B cell (primary cell): ENCODE results near the gene ALDH8A1. TPM values are rescaled to one million over a fixed set of nuclear protein-coding genes. Genes with fewer than 3 reads are reported as not detected.

Experiments used
- ATAC-seq: fragments of 200-7000 bp; cut with Tn5 transposase; one replicate; pipeline ENCODE4 v1.10.0; 2021; ENCODE audit warnings: low read depth, mild to moderate bottlenecking, moderate number of reproducible peaks, moderate library complexity
- CTCF ChIA-PET: fragments of 350-600 bp; sonication (Branson Sonifier 250); formaldehyde crosslinking; loops from one replicate; lab custom pipeline; 2021; ENCODE audit warnings: antibody characterized with exemption, inconsistent platforms; lab: Charles Lee
- POLR2A ChIA-PET: fragments of 350-600 bp; sonication (Branson Sonifier 250); formaldehyde crosslinking; loops from one replicate; lab custom pipeline; 2021; ENCODE audit warnings: antibody characterized with exemption; lab: Charles Lee
- DNase-seq: peaks from one replicate; pipeline ENCODE4 v3.0.0; 2013
- H2AFZ ChIP-seq: 2 replicates; pipeline ENCODE4 v1.6.1; 2012; ENCODE audit warnings: mild to moderate bottlenecking, low read depth, low read length; ENCODE audit not compliant: insufficient read depth, poor library complexity, severe bottlenecking
- H3K27ac ChIP-seq, 2 donors: 1 replicate in 1 of 2; 2 replicates in 1 of 2; pipeline ENCODE4 v1.5.1; 2012 to 2013; ENCODE audit warnings: low read length in 2 of 2, mild to moderate bottlenecking in 2 of 2, moderate library complexity in 1 of 2
- H3K27me3 ChIP-seq, 4 experiments: fragments of 200-600 bp in 1 of 4; sonication (generic) in 1 of 4; replicated peaks in 1 of 4; 1 replicate in 2 of 4; 2 replicates in 2 of 4; pipeline versions ENCODE4 v1.6.1 to v1.7.0; 2013 to 2016; ENCODE audit warnings: low read length in 3 of 4, mild to moderate bottlenecking in 2 of 4, mixed read lengths in 1 of 4, moderate library complexity in 1 of 4; ENCODE audit not compliant: insufficient read depth in 4 of 4, control insufficient read depth in 3 of 4; ENCODE audit errors: control extremely low read depth in 1 of 4
- H3K36me3 ChIP-seq, 2 experiments: replicated peaks in 1 of 2; 1 replicate in 1 of 2; 2 replicates in 1 of 2; pipeline versions ENCODE4 v1.6.1 to v1.7.1; 2013; ENCODE audit warnings: low read length in 1 of 2; ENCODE audit not compliant: insufficient read depth in 2 of 2, control insufficient read depth in 1 of 2; ENCODE audit errors: control extremely low read depth in 1 of 2, extremely low read depth in 1 of 2
- H3K4me1 ChIP-seq, 2 donors: fragments of 200-600 bp in 1 of 2; sonication (generic) in 1 of 2; 1 replicate in 1 of 2; 2 replicates in 1 of 2; pipeline versions ENCODE4 v1.5.1 to v1.6.1; 2013 to 2017; ENCODE audit warnings: low read length in 2 of 2; ENCODE audit not compliant: control insufficient read depth in 2 of 2, insufficient read depth in 2 of 2
- H3K4me2 ChIP-seq: replicated peaks from 2 replicates; pipeline ENCODE3; 2012; ENCODE audit warnings: mild to moderate bottlenecking, low read depth, low read length; ENCODE audit not compliant: poor library complexity, severe bottlenecking
- H3K4me3 ChIP-seq, 5 experiments: fragments of 200-600 bp in 1 of 5; sonication (generic) in 1 of 5; 1 replicate in 3 of 5; 2 replicates in 2 of 5; pipeline versions ENCODE4 v1.5.1 to v1.7.0; 2011 to 2016; ENCODE audit warnings: low read length in 4 of 5, mild to moderate bottlenecking in 4 of 5, low read depth in 2 of 5, control low read depth in 1 of 5, moderate library complexity in 1 of 5; ENCODE audit not compliant: insufficient read depth in 1 of 5; ENCODE audit errors: control extremely low read depth in 1 of 5, extremely low read depth in 1 of 5
- H3K79me2 ChIP-seq: fragments of 200-600 bp; sonication (generic); one replicate; pipeline ENCODE4 v1.6.0; 2016; ENCODE audit warnings: low read length; ENCODE audit not compliant: control insufficient read depth, insufficient read depth
- H3K9ac ChIP-seq: fragments of 200-600 bp; sonication (generic); 2 replicates; pipeline ENCODE4 v1.6.1; 2017; ENCODE audit warnings: mild to moderate bottlenecking, low read length, moderate library complexity
- H3K9me3 ChIP-seq, 3 donors: one replicate each; pipeline versions ENCODE4 v1.6.1 to v1.7.1; 2013; ENCODE audit warnings: low read length in 2 of 3; ENCODE audit not compliant: control insufficient read depth in 2 of 3, insufficient read depth in 1 of 3; ENCODE audit errors: control extremely low read depth in 1 of 3
- H4K20me1 ChIP-seq: 2 replicates; pipeline ENCODE4 v1.6.0; 2012; ENCODE audit warnings: mild to moderate bottlenecking, low read length; ENCODE audit not compliant: insufficient read depth, control insufficient read depth, poor library complexity, severe bottlenecking
- H3K27ac Mint-ChIP-seq: one replicate; pipeline ENCODE4 v1.8.0; 2021; ENCODE audit warnings: mixed read lengths
- H3K27me3 Mint-ChIP-seq: one replicate; pipeline ENCODE4 v1.8.0; 2021; ENCODE audit warnings: mixed read lengths
- H3K4me1 Mint-ChIP-seq: one replicate; pipeline ENCODE4 v1.8.0; 2021; ENCODE audit warnings: mixed read lengths
- H3K4me3 Mint-ChIP-seq: one replicate; pipeline ENCODE4 v1.8.0; 2021; ENCODE audit warnings: mixed read lengths
- H3K9me3 Mint-ChIP-seq: one replicate; pipeline ENCODE4 v1.8.0; 2022; ENCODE audit warnings: mixed read lengths; ENCODE audit not compliant: insufficient read depth
- CTCF ChIP-seq: fragments of 200-600 bp; IDR thresholded peaks from one replicate; pipeline ENCODE4 v1.8.0; 2022; ENCODE audit warnings: antibody characterized with exemption, mild to moderate bottlenecking
- EZH2 ChIP-seq: IDR thresholded peaks from 2 replicates; pipeline ENCODE4 v1.6.1; 2012; ENCODE audit warnings: borderline replicate concordance, low read depth, mild to moderate bottlenecking, moderate library complexity, low read length; ENCODE audit not compliant: insufficient read depth, poor library complexity, severe bottlenecking
- WGBS: methylation state at CpG from one replicate; pipeline ENCODE4 v1.1.5; 2013; ENCODE audit warnings: missing lambda C conversion rate; ENCODE audit not compliant: insufficient coverage; 5-methylcytosine and 5-hydroxymethylcytosine counted together
- intact Hi-C: fragments of 100-400 bp; cut with micrococcal nuclease; formaldehyde crosslinking; loops from one replicate; pipeline ENCODE4 v1.10.0; 2022
- polyA plus RNA-seq: library from polyadenylated mRNA; depleted of rRNA; stranded (reverse); fragments of >200 nt; gene quantifications from 2 replicates; pipeline ENCODE4 v1.2.3, GENCODE V29; 2012
- total RNA-seq, 2 donors: library from RNA; stranded (reverse); fragments of 120-200 nt in 1 of 2; gene quantifications; 1 replicate in 1 of 2; 2 replicates in 1 of 2; pipeline versions ENCODE4 v1.2.3 to v1.2.4, GENCODE V29; 2013 to 2022

The ALDH8A1 gene
- total and polyA plus RNA-seq, 2 donors (not counting 1 experiment from before 2014, with no cell fraction given) = 0.49 to 1.1 TPM

GRCh38 chr6:134990262-134990661 is 40.4 kb upstream of the ALDH8A1 start:
- no peaks in the 10 kb centered on the region for H3K9me3 Mint-ChIP-seq
- 100% methylated on average over 1 of the region's 3 CpGs for WGBS
- Histone ChIP-seq H3K36me3 (peaks cover 7 to 52% of the 10 kb centered on the region in 2 experiments), H3K4me2 (no peak overlapping the region), H3K27ac (no peak overlapping the region), H2AFZ (no peak overlapping the region), H3K9me3 (no peaks in the 10 kb centered on the region), H3K4me1 (no peaks in the 10 kb centered on the region), H3K9ac (no peak overlapping the region), H3K4me3 (no peak overlapping the region), H3K27me3 (no peaks in the 10 kb centered on the region), H3K79me2 (no peaks in the 10 kb centered on the region), H4K20me1 (no peaks in the 10 kb centered on the region)
- H3K4me3 Mint-ChIP-seq = no peak overlapping the region
- TF ChIP-seq CTCF (no peak), EZH2 (no peak)
- H3K27ac Mint-ChIP-seq = no peak overlapping the region
- ChIA-PET POLR2A (no interaction called here), CTCF (interaction anchor here (1.3 kb wide), 1 partner anchor 866 kb away, joined by 3 read pairs; no protein-coding TSS in a partner anchor)
- no peaks in the 10 kb centered on the region for H3K27me3 Mint-ChIP-seq
- DNase-seq = no peak
- no peaks in the 10 kb centered on the region for H3K4me1 Mint-ChIP-seq
- intact Hi-C loops = no loop called here
- no peak for ATAC-seq

GRCh38 chr6:134984821-134985220 is 34.9 kb upstream of the ALDH8A1 start:
- Mint-ChIP-seq H3K27me3 (no peaks in the 10 kb centered on the region), H3K4me1 (peaks cover 6% of the 10 kb centered on the region), H3K4me3 (no peak overlapping the region), H3K27ac (no peak overlapping the region), H3K9me3 (no peaks in the 10 kb centered on the region)
- CTCF ChIA-PET = no interaction called here
- TF ChIP-seq EZH2 (no peak), CTCF (no peak)
- no peak overlapping the region for H3K4me3 ChIP-seq
- no peak overlapping the region for H3K27ac ChIP-seq
- H3K79me2 ChIP-seq = no peaks in the 10 kb centered on the region
- intact Hi-C loops = no loop called here
- H3K4me1 ChIP-seq = no peaks in the 10 kb centered on the region
- H4K20me1 ChIP-seq = no peaks in the 10 kb centered on the region
- H3K9ac ChIP-seq = no peak overlapping the region
- H3K27me3 ChIP-seq = no peaks in the 10 kb centered on the region
- WGBS = no CpG with 5 or more reads among the region's 1 CpG
- peaks cover 8 to 41% of the 10 kb centered on the region in 2 experiments for H3K36me3 ChIP-seq
- no peak overlapping the region for H2AFZ ChIP-seq
- no peaks in the 10 kb centered on the region for H3K9me3 ChIP-seq
- no peak overlapping the region for H3K4me2 ChIP-seq
- DNase-seq (no peak), ATAC-seq (no peak)
- POLR2A ChIA-PET = no interaction called here
